Osteocyte (in vitro differentiated cells): ENCODE results near the gene AK1. TPM values are rescaled to one million over a fixed set of nuclear protein-coding genes. Genes with fewer than 3 reads are reported as not detected.
"Not testable (repeated sequence)": the region's sequence is repeated elsewhere in the genome, so short reads cannot be mapped to it uniquely, and the experiment has no call there.

Experiments
- DNase-seq: peaks from one replicate; pipeline ENCODE4 v3.0.0; 2021; ENCODE audit warnings: mixed read lengths; ENCODE audit not compliant: unreplicated experiment; ENCODE audit errors: extremely low spot score
- H3K27ac Mint-ChIP-seq: one replicate; pipeline ENCODE4 v1.8.0; 2021; ENCODE audit warnings: mild to moderate bottlenecking, mixed read lengths; ENCODE audit not compliant: unreplicated experiment
- H3K27me3 Mint-ChIP-seq: one replicate; pipeline ENCODE4 v1.8.0; 2021; ENCODE audit warnings: mixed read lengths; ENCODE audit not compliant: unreplicated experiment
- H3K36me3 Mint-ChIP-seq: one replicate; pipeline ENCODE4 v1.8.0; 2021; ENCODE audit warnings: mixed read lengths; ENCODE audit not compliant: unreplicated experiment
- H3K4me1 Mint-ChIP-seq: one replicate; pipeline ENCODE4 v1.8.0; 2021; ENCODE audit warnings: mixed read lengths; ENCODE audit not compliant: unreplicated experiment
- H3K4me3 Mint-ChIP-seq: one replicate; pipeline ENCODE4 v1.8.0; 2021; ENCODE audit warnings: mild to moderate bottlenecking, moderate library complexity, mixed read lengths; ENCODE audit not compliant: unreplicated experiment
- H3K9me3 Mint-ChIP-seq: one replicate; pipeline ENCODE4 v1.8.0; 2021; ENCODE audit warnings: mixed read lengths; ENCODE audit not compliant: unreplicated experiment
- total RNA-seq: library from RNA; stranded (reverse); gene quantifications from 2 replicates; pipeline ENCODE4 v1.2.1, GENCODE V29; 2021
- TF ChIP-seq, protein P1 (sequence below): fragments of 200-600 bp; sonication (generic); IDR thresholded peaks from 2 replicates; pipeline ENCODE4 v1.5.0; 2021; ENCODE audit warnings: antibody characterized with exemption, mild to moderate bottlenecking, moderate library complexity

AK1 gene
- total RNA-seq, 1 donor from 2014 or later, result 57.6 TPM

- Mint-ChIP-seq H3K4me1 (peaks cover 26% of the 10 kb centered on the region), H3K36me3 (peaks cover 15% of the 10 kb centered on the region), H3K9me3 (no peaks in the 10 kb centered on the region), H3K4me3 (no peak overlapping the region), H3K27ac (no peak overlapping the region), H3K27me3 (no peaks in the 10 kb centered on the region)
- no peak for DNase-seq
- TF ChIP-seq, protein P1, sequence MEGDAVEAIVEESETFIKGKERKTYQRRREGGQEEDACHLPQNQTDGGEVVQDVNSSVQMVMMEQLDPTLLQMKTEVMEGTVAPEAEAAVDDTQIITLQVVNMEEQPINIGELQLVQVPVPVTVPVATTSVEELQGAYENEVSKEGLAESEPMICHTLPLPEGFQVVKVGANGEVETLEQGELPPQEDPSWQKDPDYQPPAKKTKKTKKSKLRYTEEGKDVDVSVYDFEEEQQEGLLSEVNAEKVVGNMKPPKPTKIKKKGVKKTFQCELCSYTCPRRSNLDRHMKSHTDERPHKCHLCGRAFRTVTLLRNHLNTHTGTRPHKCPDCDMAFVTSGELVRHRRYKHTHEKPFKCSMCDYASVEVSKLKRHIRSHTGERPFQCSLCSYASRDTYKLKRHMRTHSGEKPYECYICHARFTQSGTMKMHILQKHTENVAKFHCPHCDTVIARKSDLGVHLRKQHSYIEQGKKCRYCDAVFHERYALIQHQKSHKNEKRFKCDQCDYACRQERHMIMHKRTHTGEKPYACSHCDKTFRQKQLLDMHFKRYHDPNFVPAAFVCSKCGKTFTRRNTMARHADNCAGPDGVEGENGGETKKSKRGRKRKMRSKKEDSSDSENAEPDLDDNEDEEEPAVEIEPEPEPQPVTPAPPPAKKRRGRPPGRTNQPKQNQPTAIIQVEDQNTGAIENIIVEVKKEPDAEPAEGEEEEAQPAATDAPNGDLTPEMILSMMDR, result no peak
These were observed 4.9 kb downstream of the AK1 start for GRCh38 chr9:127872369-127873222.

DNA sequence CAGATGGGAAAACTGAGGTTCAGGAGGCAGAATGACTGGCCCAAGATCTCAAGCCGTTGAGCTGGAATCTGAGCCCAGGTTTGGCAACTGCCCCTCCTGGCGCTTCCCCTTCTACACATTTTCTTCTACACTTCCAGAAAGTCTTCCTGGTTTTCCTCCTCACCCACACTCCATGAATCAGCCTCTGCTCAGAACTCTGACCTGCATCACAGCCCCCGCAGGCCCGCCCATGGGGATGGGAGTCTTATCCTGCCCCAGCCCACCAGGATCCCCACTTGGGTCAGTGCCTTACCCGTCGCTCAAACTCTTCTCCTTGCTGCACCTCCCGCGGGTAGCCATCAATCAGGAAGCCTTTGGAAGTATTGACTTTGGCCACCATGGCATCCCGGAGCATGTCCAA is 5.9 kb downstream of the AK1 start:
- Mint-ChIP-seq H3K27me3 (no peaks in the 10 kb centered on the region), H3K4me3 (no peak overlapping the region), H3K36me3 (peaks cover 21% of the 10 kb centered on the region), H3K27ac (no peak overlapping the region), H3K9me3 (no peaks in the 10 kb centered on the region), H3K4me1 (peaks cover 18% of the 10 kb centered on the region)
- DNase-seq, result no peak
- TF ChIP-seq, protein P1, result no peak

- Mint-ChIP-seq H3K27me3 (no peaks in the 10 kb centered on the region), H3K9me3 (no peaks in the 10 kb centered on the region), H3K36me3 (peaks cover 21% of the 10 kb centered on the region), H3K4me3 (no peak overlapping the region), H3K4me1 (peaks cover 15% of the 10 kb centered on the region), H3K27ac (no peak overlapping the region)
- TF ChIP-seq, protein P1, result no peak
- DNase-seq, result no peak
These were observed 6.6 kb downstream of the AK1 start for GRCh38 chr9:127870887-127871286.

DNA sequence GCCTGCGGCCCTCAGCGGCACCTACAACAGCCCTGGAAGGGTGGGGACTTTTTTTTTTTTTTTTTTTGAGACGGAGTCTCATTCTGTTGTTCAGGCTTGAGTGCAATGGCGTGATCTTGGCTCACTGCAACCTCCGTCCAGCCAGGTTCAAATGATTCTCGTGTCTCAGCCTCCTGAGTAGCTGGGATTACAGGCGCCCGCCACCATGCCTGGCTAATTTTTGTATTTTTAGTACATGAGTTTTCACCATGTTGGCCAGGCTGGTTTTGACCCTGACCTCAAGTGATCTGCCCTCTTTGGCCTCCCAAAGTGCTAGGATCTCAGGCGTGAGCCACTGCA is 7.4 kb downstream of the AK1 start:
- not testable (repeated sequence) for H3K4me1 Mint-ChIP-seq, H3K27ac Mint-ChIP-seq, H3K9me3 Mint-ChIP-seq, H3K27me3 Mint-ChIP-seq, DNase-seq, H3K4me3 Mint-ChIP-seq
- peaks cover 21% of the 10 kb centered on the region for H3K36me3 Mint-ChIP-seq
- TF ChIP-seq, protein P1, result peak; percentile 21

DNA sequence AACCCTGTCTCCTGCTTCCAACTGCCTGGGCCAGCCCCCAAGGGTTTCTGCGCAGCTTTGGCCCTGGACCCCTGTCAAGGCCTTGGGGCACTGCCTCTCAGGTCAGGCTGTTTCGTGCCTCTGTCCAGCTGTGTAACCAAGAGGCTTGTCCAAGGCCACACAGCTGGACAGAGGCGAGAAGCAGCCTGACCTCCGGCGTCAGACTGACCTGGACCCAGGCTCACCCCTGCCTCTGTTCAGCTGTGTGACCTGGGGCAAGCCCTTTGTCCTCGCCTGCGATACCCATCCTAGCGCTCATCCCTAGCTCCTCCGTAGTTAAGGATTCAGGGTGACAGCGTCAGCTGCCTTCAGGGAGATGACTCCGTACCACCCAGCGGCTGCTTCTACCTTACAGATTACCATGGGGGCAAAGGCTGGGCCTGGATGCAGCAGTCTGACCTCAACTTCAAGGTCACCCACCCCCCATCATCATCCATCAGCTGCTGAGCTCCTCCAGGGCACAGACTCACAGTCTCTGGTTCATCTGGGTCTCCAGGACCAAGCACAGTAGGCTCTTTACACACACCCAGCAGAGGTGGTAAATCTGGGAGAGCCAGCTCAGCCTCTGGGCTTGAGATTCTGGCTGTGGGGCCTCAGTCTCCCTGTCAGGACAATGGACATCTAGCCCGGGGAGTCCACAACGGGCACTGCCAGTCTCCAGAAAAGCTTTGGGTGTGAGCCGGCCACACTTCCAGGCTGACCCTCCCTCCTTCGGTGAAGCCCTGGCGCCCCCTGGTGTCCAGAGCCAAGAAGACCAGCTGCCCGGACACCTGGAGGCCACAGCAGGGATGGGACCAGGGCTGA is 7.9 kb downstream of the AK1 start:
- Mint-ChIP-seq H3K27ac (peak overlapping the region; percentile 18), H3K36me3 (peaks cover 21% of the 10 kb centered on the region), H3K9me3 (no peaks in the 10 kb centered on the region), H3K4me1 (peaks cover 5% of the 10 kb centered on the region), H3K4me3 (no peak overlapping the region), H3K27me3 (no peaks in the 10 kb centered on the region)
- TF ChIP-seq, protein P1, result peak; percentile 89
- DNase-seq, result peak; percentile 96
